Effector memory CD4-positive, alpha-beta T cell (primary cell): Measurements from ENCODE around the gene OGDH.

ENCODE experiments used
- DNase-seq, 3 donors: peaks; one replicate each; pipeline ENCODE4 v3.0.0-alpha.2; 2020
- H3K27ac ChIP-seq: 2 replicates; pipeline ENCODE4 v1.7.0; 2013; ENCODE audit warnings: mild to moderate bottlenecking, low read length, moderate library complexity; ENCODE audit not compliant: insufficient read depth, poor library complexity, severe bottlenecking
- H3K27me3 ChIP-seq: replicated peaks from 2 replicates; pipeline ENCODE4 v1.7.0; 2013; ENCODE audit warnings: mild to moderate bottlenecking, low read length; ENCODE audit not compliant: insufficient read depth, control insufficient read depth, poor library complexity, severe bottlenecking
- H3K36me3 ChIP-seq: 2 replicates; pipeline ENCODE4 v1.7.0; 2013; ENCODE audit warnings: mild to moderate bottlenecking, low read length, moderate library complexity; ENCODE audit not compliant: control insufficient read depth, insufficient read depth
- H3K4me1 ChIP-seq: 2 replicates; pipeline ENCODE4 v1.7.0; 2013; ENCODE audit warnings: low read length, mild to moderate bottlenecking; ENCODE audit not compliant: control insufficient read depth, insufficient read depth, poor library complexity, severe bottlenecking
- H3K4me3 ChIP-seq: 2 replicates; pipeline ENCODE4 v1.7.0; 2013; ENCODE audit warnings: low read length, low read depth, mild to moderate bottlenecking; ENCODE audit not compliant: insufficient read depth, poor library complexity, severe bottlenecking
- H3K9me3 ChIP-seq: 2 replicates; pipeline ENCODE4 v1.7.0; 2013; ENCODE audit warnings: mild to moderate bottlenecking, low read length, moderate library complexity; ENCODE audit not compliant: control insufficient read depth

OGDH gene

GRCh38 chr7:44647981-44648714 is 41.7 kb downstream of the OGDH start:
- Histone ChIP-seq H3K36me3 (peaks cover 54% of the 10 kb centered on the region), H3K4me3 (no peak overlapping the region), H3K27ac (no peak overlapping the region), H3K4me1 (no peaks in the 10 kb centered on the region), H3K9me3 (no peaks in the 10 kb centered on the region), H3K27me3 (no peaks in the 10 kb centered on the region)
- no peak for DNase-seq

- Histone ChIP-seq H3K4me3 (no peak overlapping the region), H3K27ac (no peak overlapping the region), H3K4me1 (no peaks in the 10 kb centered on the region), H3K27me3 (no peaks in the 10 kb centered on the region), H3K9me3 (no peaks in the 10 kb centered on the region), H3K36me3 (peaks cover 54% of the 10 kb centered on the region)
- DNase-seq: no peak
Observed at GRCh38 chr7:44650242-44650641, 43.8 kb downstream of the OGDH start.

DNA sequence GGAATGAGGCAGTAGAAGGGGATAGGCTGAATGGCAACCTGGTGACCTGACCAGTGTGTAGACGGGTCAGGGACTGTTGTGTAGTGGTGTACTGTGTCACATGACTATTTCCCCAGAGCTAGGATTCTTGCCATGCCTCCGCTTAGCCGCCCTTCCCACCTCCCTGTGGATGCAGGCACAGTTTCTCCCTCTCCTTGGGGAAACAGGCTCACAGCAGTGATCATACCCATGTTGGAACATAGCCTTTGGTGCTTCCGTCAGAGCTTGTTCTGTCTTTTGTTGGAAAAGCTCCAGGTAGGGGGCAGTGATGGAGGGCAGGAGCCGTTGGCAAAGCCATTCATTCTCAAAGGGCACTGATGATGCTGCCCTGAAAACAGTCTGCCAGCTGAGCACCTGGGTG is 44.3 kb downstream of the OGDH start:
- Histone ChIP-seq H3K27me3 (no peaks in the 10 kb centered on the region), H3K4me3 (no peak overlapping the region), H3K4me1 (no peaks in the 10 kb centered on the region), H3K27ac (no peak overlapping the region), H3K36me3 (peaks cover 51% of the 10 kb centered on the region), H3K9me3 (no peaks in the 10 kb centered on the region)
- DNase-seq: no peak

- no peaks in the 10 kb centered on the region for H3K4me1 ChIP-seq
- peaks cover 54% of the 10 kb centered on the region for H3K36me3 ChIP-seq
- DNase-seq: no peak
- H3K4me3 ChIP-seq: no peak overlapping the region
- H3K27ac ChIP-seq: no peak overlapping the region
- H3K27me3 ChIP-seq: no peaks in the 10 kb centered on the region
- H3K9me3 ChIP-seq: no peaks in the 10 kb centered on the region
Observed at GRCh38 chr7:44652535-44652934, 46.1 kb downstream of the OGDH start.

DNA sequence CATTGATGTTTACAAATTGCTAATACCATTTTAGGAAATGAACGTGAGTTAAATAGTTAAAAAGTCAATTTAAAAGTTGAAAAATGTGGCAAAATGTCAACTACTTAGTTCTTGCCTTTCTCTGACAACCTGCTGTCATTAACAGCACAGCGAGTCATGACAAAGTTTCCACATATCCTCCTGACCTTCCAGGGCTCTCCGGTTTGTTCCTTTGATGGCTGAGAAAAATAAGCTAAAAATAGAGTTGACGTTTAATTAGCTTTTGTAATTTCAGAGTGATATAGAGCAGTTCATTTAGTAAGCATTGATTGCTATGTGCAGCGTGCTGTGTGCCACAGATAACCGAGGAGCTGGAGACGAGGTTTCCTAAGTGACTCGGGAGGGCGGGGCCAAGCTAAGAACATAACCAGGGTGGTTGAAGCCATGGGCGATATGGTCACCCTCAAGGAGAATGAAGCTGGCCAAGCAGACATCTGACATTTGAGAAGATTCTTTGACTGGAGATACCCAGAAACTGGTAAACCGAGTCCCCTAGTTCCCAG is 47.9 kb downstream of the OGDH start:
- Histone ChIP-seq H3K4me1 (no peaks in the 10 kb centered on the region), H3K9me3 (no peaks in the 10 kb centered on the region), H3K4me3 (no peak overlapping the region), H3K27me3 (no peaks in the 10 kb centered on the region), H3K36me3 (peaks cover 44% of the 10 kb centered on the region), H3K27ac (no peak overlapping the region)
- no peak for DNase-seq

GRCh38 chr7:44655341-44655740 is 48.9 kb downstream of the OGDH start:
- H3K27ac ChIP-seq: peak overlapping the region; percentile 33
- H3K4me3 ChIP-seq: no peak overlapping the region
- H3K36me3 ChIP-seq: peaks cover 36% of the 10 kb centered on the region
- no peak for DNase-seq
- H3K27me3 ChIP-seq: no peaks in the 10 kb centered on the region
- H3K9me3 ChIP-seq: no peaks in the 10 kb centered on the region
- H3K4me1 ChIP-seq: no peaks in the 10 kb centered on the region

GRCh38 chr7:44658979-44659378 is 52.6 kb downstream of the OGDH start:
- no peak for DNase-seq
- peaks cover 42% of the 10 kb centered on the region for H3K36me3 ChIP-seq
- H3K9me3 ChIP-seq: no peaks in the 10 kb centered on the region
- H3K27ac ChIP-seq: no peak overlapping the region
- H3K4me3 ChIP-seq: no peak overlapping the region
- no peaks in the 10 kb centered on the region for H3K4me1 ChIP-seq
- H3K27me3 ChIP-seq: no peaks in the 10 kb centered on the region

GRCh38 chr7:44661233-44661632 is 54.8 kb downstream of the OGDH start:
- Histone ChIP-seq H3K9me3 (no peaks in the 10 kb centered on the region), H3K27me3 (no peaks in the 10 kb centered on the region), H3K4me3 (no peak overlapping the region), H3K4me1 (no peaks in the 10 kb centered on the region), H3K27ac (no peak overlapping the region), H3K36me3 (peaks cover 32% of the 10 kb centered on the region)
- no peak for DNase-seq

GRCh38 chr7:44664780-44665461 is 58.5 kb downstream of the OGDH start:
- no peak for DNase-seq
- no peaks in the 10 kb centered on the region for H3K4me1 ChIP-seq
- H3K9me3 ChIP-seq: no peaks in the 10 kb centered on the region
- H3K27ac ChIP-seq: no peak overlapping the region
- no peaks in the 10 kb centered on the region for H3K27me3 ChIP-seq
- H3K36me3 ChIP-seq: peaks cover 43% of the 10 kb centered on the region
- no peak overlapping the region for H3K4me3 ChIP-seq

- no peaks in the 10 kb centered on the region for H3K27me3 ChIP-seq
- no peaks in the 10 kb centered on the region for H3K9me3 ChIP-seq
- no peaks in the 10 kb centered on the region for H3K4me1 ChIP-seq
- H3K4me3 ChIP-seq: no peak overlapping the region
- no peak for DNase-seq
- H3K36me3 ChIP-seq: peaks cover 46% of the 10 kb centered on the region
- H3K27ac ChIP-seq: no peak overlapping the region
Observed at GRCh38 chr7:44665531-44666213, 59.2 kb downstream of the OGDH start.
